ENCODE data around the gene AKR1A1.

AKR1A1 gene

GRCh38 chr1:45544530-45544929 is 6.1 kb upstream of the AKR1A1 start:
- Mint-ChIP-seq H3K4me1 (ENCODE audit: low read depth) (peaks cover 31% of the 10 kb centered on the region), H3K4me3 (no peak overlapping the region), H3K27ac (no peak overlapping the region), H3K27me3 (no peaks in the 10 kb centered on the region), H3K36me3 (no peaks in the 10 kb centered on the region), H3K9me3 (ENCODE audit: low read depth) (no peaks in the 10 kb centered on the region)

- peaks cover 31% of the 10 kb centered on the region for H3K4me1 Mint-ChIP-seq (ENCODE audit: low read depth)
- peak overlapping the region; percentile 16 for H3K27ac Mint-ChIP-seq
- no peaks in the 10 kb centered on the region for H3K36me3 Mint-ChIP-seq
- H3K9me3 Mint-ChIP-seq (ENCODE audit: low read depth), result no peaks in the 10 kb centered on the region
- H3K4me3 Mint-ChIP-seq, result peak overlapping the region; percentile 4
- no peaks in the 10 kb centered on the region for H3K27me3 Mint-ChIP-seq
Measured at GRCh38 chr1:45545019-45545493, 5.6 kb upstream of the AKR1A1 start.

DNA sequence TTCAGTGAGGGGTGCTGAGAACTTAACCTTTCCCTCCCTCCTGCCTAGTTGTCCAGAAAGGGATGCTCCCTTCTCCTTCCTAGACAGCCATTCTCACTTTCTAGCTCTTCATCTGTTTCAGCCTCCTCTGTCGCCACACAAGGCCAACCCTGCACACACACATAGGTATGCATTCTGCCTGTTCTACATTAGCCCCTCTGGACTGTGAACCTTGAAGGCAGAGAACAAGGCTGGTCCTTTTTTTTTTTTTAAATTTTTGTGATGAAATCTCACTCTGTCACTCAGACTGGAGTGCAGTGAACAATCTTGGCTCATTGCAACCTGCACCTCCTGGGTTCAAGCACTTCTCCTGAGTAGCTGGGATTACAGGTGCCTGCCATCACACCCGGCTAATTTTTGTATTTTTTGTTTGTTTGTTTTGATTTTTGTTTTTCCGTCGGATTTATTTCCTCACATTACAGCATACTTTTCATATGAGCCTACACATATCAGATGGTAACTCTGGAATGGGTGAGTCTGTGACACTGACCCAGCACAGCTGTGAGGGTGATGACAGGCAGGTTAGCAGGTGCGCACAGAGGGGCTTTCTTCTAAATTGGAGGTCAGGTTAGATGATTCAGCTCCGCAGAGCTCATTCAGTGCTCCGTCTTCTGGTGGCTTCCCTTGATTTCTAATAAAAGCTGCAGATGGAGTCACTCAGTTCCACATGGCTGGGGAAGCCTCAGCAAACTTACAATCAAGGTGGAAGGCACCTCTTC is 4.9 kb upstream of the AKR1A1 start:
- no peaks in the 10 kb centered on the region for H3K27me3 Mint-ChIP-seq
- H3K36me3 Mint-ChIP-seq, result no peaks in the 10 kb centered on the region
- peak overlapping the region; percentile 16 for H3K27ac Mint-ChIP-seq
- H3K4me3 Mint-ChIP-seq, result peak overlapping the region; percentile 37
- peaks cover 35% of the 10 kb centered on the region for H3K4me1 Mint-ChIP-seq (ENCODE audit: low read depth)
- no peaks in the 10 kb centered on the region for H3K9me3 Mint-ChIP-seq (ENCODE audit: low read depth)

GRCh38 chr1:45551684-45552083 is 1.1 kb downstream of the AKR1A1 start:
- peak overlapping the region; percentile 96 for H3K4me3 Mint-ChIP-seq
- H3K27ac Mint-ChIP-seq, result peak overlapping the region; percentile 96

GRCh38 chr1:45552331-45552730 is 1.7 kb downstream of the AKR1A1 start:
- peaks cover 20% of the 10 kb centered on the region for H3K4me1 Mint-ChIP-seq (ENCODE audit: low read depth)
- H3K36me3 Mint-ChIP-seq, result peaks cover 7% of the 10 kb centered on the region
- no peaks in the 10 kb centered on the region for H3K27me3 Mint-ChIP-seq
- H3K4me3 Mint-ChIP-seq, result peak overlapping the region; percentile 96
- H3K27ac Mint-ChIP-seq, result peak overlapping the region; percentile 18
- H3K9me3 Mint-ChIP-seq (ENCODE audit: low read depth), result no peaks in the 10 kb centered on the region

More at GRCh38 chr1:45551684-45552083, 1.1 kb downstream of the AKR1A1 start:
- Mint-ChIP-seq H3K4me1 (ENCODE audit: low read depth) (peaks cover 19% of the 10 kb centered on the region), H3K36me3 (peaks cover 7% of the 10 kb centered on the region), H3K9me3 (ENCODE audit: low read depth) (no peaks in the 10 kb centered on the region), H3K27me3 (no peaks in the 10 kb centered on the region)

- H3K27me3 Mint-ChIP-seq, result no peaks in the 10 kb centered on the region
- H3K27ac Mint-ChIP-seq, result no peak overlapping the region
- no peak overlapping the region for H3K4me3 Mint-ChIP-seq
- peaks cover 7% of the 10 kb centered on the region for H3K36me3 Mint-ChIP-seq
- no peaks in the 10 kb centered on the region for H3K9me3 Mint-ChIP-seq (ENCODE audit: low read depth)
- H3K4me1 Mint-ChIP-seq (ENCODE audit: low read depth), result peaks cover 24% of the 10 kb centered on the region
Measured at GRCh38 chr1:45554198-45554597, 3.6 kb downstream of the AKR1A1 start.

GRCh38 chr1:45557422-45557944 is 6.9 kb downstream of the AKR1A1 start:
- Mint-ChIP-seq H3K4me3 (no peak overlapping the region), H3K4me1 (ENCODE audit: low read depth) (peaks cover 18% of the 10 kb centered on the region), H3K36me3 (peaks cover 2% of the 10 kb centered on the region), H3K9me3 (ENCODE audit: low read depth) (no peaks in the 10 kb centered on the region), H3K27ac (no peak overlapping the region), H3K27me3 (no peaks in the 10 kb centered on the region)

DNA sequence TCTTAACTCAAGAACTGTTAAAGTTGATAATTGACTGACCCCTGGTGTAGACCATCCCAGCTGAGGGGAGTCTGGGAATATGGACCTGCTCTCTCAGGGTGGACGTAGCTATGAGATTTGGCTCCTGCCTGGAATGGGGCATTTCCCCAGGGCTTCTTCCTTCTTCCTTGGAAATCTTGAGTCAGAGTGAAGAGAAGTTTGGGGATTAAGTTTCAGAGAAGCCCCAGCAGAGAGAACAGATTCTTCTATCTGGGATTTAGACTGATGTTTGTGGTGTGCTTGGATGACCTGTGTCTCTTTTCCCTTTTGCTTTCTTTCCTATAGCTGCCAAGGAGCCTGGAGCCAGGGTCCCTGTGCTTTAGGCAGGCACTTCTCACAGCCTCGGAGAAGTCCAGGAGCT is 13.2 kb downstream of the AKR1A1 start:
- Mint-ChIP-seq H3K4me1 (ENCODE audit: low read depth) (peaks cover 12% of the 10 kb centered on the region), H3K27me3 (no peaks in the 10 kb centered on the region), H3K27ac (no peak overlapping the region), H3K4me3 (no peak overlapping the region), H3K36me3 (peaks cover 3% of the 10 kb centered on the region), H3K9me3 (ENCODE audit: low read depth) (no peaks in the 10 kb centered on the region)

- no peaks in the 10 kb centered on the region for H3K9me3 Mint-ChIP-seq (ENCODE audit: low read depth)
- peaks cover 4% of the 10 kb centered on the region for H3K36me3 Mint-ChIP-seq
- H3K27ac Mint-ChIP-seq, result no peak overlapping the region
- H3K4me3 Mint-ChIP-seq, result no peak overlapping the region
- H3K4me1 Mint-ChIP-seq (ENCODE audit: low read depth), result peaks cover 3% of the 10 kb centered on the region
- no peaks in the 10 kb centered on the region for H3K27me3 Mint-ChIP-seq
Measured at GRCh38 chr1:45566722-45567121, 16.1 kb downstream of the AKR1A1 start.

GRCh38 chr1:45567911-45568310 is 17.3 kb downstream of the AKR1A1 start:
- Mint-ChIP-seq H3K27ac (peak overlapping the region; percentile 46), H3K9me3 (ENCODE audit: low read depth) (no peaks in the 10 kb centered on the region), H3K36me3 (peaks cover 4% of the 10 kb centered on the region), H3K4me3 (no peak overlapping the region), H3K27me3 (no peaks in the 10 kb centered on the region), H3K4me1 (ENCODE audit: low read depth) (no peaks in the 10 kb centered on the region)

GRCh38 chr1:45568421-45568820 is 17.8 kb downstream of the AKR1A1 start:
- H3K27ac Mint-ChIP-seq, result no peak overlapping the region
- peaks cover 4% of the 10 kb centered on the region for H3K36me3 Mint-ChIP-seq
- H3K4me1 Mint-ChIP-seq (ENCODE audit: low read depth), result no peaks in the 10 kb centered on the region
- no peak overlapping the region for H3K4me3 Mint-ChIP-seq
- no peaks in the 10 kb centered on the region for H3K27me3 Mint-ChIP-seq
- no peaks in the 10 kb centered on the region for H3K9me3 Mint-ChIP-seq (ENCODE audit: low read depth)

GRCh38 chr1:45569571-45569961 is 18.9 kb downstream of the AKR1A1 start:
- Mint-ChIP-seq H3K9me3 (ENCODE audit: low read depth) (no peaks in the 10 kb centered on the region), H3K4me1 (ENCODE audit: low read depth) (no peaks in the 10 kb centered on the region), H3K27ac (no peak overlapping the region), H3K4me3 (no peak overlapping the region), H3K27me3 (no peaks in the 10 kb centered on the region), H3K36me3 (peaks cover 4% of the 10 kb centered on the region)

- H3K4me3 Mint-ChIP-seq, result no peak overlapping the region
- H3K27me3 Mint-ChIP-seq, result no peaks in the 10 kb centered on the region
- H3K27ac Mint-ChIP-seq, result no peak overlapping the region
- H3K36me3 Mint-ChIP-seq, result peaks cover 4% of the 10 kb centered on the region
- H3K4me1 Mint-ChIP-seq (ENCODE audit: low read depth), result no peaks in the 10 kb centered on the region
- no peaks in the 10 kb centered on the region for H3K9me3 Mint-ChIP-seq (ENCODE audit: low read depth)
Measured at GRCh38 chr1:45569962-45570581, 19.4 kb downstream of the AKR1A1 start.

GRCh38 chr1:45570631-45571030 is 20.0 kb downstream of the AKR1A1 start:
- Mint-ChIP-seq H3K4me3 (no peak overlapping the region), H3K27ac (no peak overlapping the region), H3K9me3 (ENCODE audit: low read depth) (no peaks in the 10 kb centered on the region), H3K27me3 (no peaks in the 10 kb centered on the region), H3K36me3 (peaks cover 4% of the 10 kb centered on the region), H3K4me1 (ENCODE audit: low read depth) (no peaks in the 10 kb centered on the region)

DNA sequence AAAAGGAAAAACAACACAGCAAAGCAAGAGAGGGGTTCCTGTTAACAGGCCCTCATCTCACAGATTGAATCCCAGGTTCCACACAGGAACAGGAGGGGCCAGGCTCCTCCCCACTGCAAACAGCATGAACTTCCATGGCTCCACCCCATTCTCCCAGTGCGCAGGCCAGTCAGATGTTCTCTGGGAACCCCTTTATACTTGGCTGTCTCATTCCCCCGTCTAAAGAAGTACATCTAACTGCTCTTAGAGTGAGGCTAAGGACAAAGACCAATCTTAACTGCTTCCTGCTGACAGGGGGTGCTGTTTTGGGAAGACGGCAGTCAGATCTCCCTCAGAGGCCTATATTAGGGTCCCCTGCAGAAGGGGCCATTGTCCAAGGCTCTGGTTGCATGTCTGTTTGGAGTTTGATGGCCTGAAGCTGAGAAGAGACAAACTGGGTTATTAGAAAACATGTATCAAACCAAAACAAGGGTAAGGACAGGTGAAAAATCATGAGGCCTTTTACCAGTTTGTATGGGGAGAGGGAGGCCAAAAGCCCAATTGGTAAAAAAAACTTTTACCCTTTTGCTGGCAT is 22.7 kb downstream of the AKR1A1 start:
- Mint-ChIP-seq H3K27me3 (no peaks in the 10 kb centered on the region), H3K27ac (no peak overlapping the region), H3K4me3 (no peak overlapping the region), H3K4me1 (ENCODE audit: low read depth) (no peaks in the 10 kb centered on the region), H3K36me3 (peaks cover 2% of the 10 kb centered on the region), H3K9me3 (ENCODE audit: low read depth) (no peaks in the 10 kb centered on the region)
